NCI-H460 (cell line): Measurements from ENCODE around the gene DDX41. TPM values are rescaled to one million over a fixed set of nuclear protein-coding genes. Genes with fewer than 3 reads are reported as not detected.
A peak's percentile ranks its signal among the peaks of the same experiment; 100 is the strongest.
"Not testable (repeated sequence)": the region's sequence is repeated elsewhere in the genome, so short reads cannot be mapped to it uniquely, and the experiment has no call there.

Source experiments
- DNase-seq: peaks from one replicate; pipeline ENCODE4 v3.0.0-alpha.2; 2016; ENCODE audit warnings: low read depth; ENCODE audit errors: extremely low read depth
- polyA plus RNA-seq: library from polyadenylated mRNA; depleted of rRNA; stranded (reverse); fragments of >200 nt; gene quantifications from 2 replicates; pipeline ENCODE4 v1.2.3, GENCODE V29; 2014; cell fraction: nucleus; rRNA removed
- total RNA-seq: library from RNA; depleted of rRNA; stranded (reverse); fragments of >200 nt; shearing (Covaris generic); gene quantifications from 2 replicates; pipeline ENCODE4 v1.2.3, GENCODE V29; 2014; rRNA removed

DDX41 gene
- total RNA-seq, result 88.9 and 95.6 TPM in 2 replicates
- polyA plus RNA-seq, result 174 and 234 TPM in 2 replicates

DNA sequence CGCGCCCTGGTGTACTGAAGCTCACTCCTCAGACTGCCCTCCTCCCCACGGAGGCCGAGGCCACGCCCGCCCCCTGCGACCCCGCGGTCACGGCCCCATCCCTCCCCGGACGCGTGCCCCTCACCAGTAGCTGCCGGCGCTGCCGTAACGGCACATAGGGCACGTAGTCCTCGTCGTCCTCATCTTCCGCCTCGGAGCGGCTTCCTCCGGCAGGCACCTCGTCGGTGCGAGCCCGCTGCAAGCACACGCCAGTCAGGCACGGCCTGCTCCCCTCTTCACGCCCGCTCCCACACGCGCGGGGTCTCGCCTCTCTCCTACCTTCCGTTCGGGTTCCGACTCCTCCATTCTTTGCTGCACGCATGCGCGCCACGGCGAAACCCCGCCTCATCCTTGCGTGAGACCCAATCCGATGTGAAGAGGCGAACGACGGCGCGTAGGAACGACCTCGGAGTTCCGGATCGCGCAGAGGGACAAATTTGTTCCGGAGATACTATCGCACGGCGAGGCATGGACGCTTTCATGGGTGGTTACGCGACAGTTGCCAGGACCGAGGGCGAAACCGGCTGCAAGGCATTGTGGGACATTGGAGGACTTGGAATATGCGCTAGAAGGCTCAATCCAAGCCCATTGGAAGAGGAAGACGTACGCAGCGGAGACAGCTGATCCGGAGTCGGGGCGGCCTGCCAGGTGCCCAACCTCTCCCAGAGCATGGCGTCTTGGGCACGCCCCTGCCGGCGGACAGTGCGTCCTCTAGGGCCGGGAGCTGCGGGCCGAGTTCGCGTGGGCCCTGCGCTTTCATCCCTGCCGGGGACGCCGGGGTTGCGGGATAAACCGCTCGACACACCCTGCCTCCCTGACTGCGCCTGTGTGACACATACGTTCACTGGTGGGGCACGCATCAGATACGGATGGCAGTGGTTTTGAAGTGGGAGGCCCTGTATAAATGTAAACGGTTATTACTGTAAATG lies at the start of gene DDX41:
Gene DDX41, minus strand, starts transcription at position 361 of the 968 bp plus-strand sequence. Its CDS starts 16 bp downstream, at position 345.
- peak; percentile 99 for DNase-seq

GRCh38 chr5:177565046-177565445 lies 48.3 kb upstream of the DDX41 start:
- no peak for DNase-seq

- DNase-seq, result not testable (repeated sequence)
These were observed 42.7 kb upstream of the DDX41 start for GRCh38 chr5:177559446-177559941.

DNA sequence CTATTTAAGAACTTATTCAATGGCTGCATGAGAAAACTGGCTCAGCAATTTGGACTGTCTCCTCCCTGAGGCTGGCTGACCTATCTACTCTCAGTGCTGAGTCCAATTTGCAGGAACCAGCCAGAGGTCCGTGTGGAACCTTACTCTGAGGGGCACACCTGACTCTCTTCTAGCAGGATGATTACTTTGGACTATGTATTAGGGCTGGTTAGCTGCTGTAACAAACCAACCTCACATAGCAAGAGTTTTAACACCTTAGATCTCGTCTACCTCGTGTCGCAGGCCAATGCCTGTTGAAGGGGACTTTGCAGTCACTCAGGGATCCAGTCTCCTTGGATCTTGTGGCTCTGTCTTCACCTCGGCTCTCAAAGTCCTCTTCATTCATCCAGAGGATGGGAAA lies 41.0 kb upstream of the DDX41 start:
- DNase-seq, result no peak

GRCh38 chr5:177557041-177557647 lies 40.4 kb upstream of the DDX41 start:
- no peak for DNase-seq

- DNase-seq, result no peak
These were observed 38.9 kb upstream of the DDX41 start for GRCh38 chr5:177555665-177556064.

GRCh38 chr5:177555228-177555627 lies 38.5 kb upstream of the DDX41 start:
- DNase-seq, result no peak

DNA sequence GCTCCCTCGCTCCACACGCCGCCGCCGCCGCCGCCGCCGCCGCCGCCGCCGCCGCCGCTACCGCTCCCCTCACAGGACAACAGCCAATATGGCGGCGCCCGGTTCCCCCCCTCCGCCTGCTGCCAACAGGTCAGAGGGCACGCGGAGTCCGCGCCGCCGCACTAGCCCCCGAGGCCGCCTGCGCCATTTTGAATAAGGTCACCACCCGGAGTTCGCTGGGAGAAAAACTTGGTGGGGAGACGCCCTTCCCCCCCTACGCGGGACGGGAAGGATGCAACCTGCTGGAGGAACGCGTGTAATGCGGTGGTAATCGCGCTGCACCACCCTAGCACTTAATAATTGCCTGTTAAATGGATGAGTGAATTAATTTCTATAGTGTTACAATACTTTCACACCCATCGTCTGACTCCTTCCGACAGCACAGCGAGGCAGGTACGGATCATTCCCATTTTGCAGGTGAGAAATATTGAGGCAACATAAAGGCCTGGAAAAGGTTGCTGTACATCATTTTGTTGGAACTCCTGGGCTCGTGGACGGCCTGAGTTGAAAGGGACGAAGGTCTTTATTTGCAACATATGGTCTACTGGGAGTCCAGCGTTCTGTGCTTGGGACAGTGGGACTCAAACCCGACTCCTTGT lies 37.8 kb upstream of the DDX41 start, which contains the start of gene FAM193B:
Gene FAM193B, minus strand, starts transcription at position 90 of the 638 bp plus-strand sequence. CDS start 105 bp downstream, outside the sequence.
- DNase-seq, result peak; percentile 93

DNA sequence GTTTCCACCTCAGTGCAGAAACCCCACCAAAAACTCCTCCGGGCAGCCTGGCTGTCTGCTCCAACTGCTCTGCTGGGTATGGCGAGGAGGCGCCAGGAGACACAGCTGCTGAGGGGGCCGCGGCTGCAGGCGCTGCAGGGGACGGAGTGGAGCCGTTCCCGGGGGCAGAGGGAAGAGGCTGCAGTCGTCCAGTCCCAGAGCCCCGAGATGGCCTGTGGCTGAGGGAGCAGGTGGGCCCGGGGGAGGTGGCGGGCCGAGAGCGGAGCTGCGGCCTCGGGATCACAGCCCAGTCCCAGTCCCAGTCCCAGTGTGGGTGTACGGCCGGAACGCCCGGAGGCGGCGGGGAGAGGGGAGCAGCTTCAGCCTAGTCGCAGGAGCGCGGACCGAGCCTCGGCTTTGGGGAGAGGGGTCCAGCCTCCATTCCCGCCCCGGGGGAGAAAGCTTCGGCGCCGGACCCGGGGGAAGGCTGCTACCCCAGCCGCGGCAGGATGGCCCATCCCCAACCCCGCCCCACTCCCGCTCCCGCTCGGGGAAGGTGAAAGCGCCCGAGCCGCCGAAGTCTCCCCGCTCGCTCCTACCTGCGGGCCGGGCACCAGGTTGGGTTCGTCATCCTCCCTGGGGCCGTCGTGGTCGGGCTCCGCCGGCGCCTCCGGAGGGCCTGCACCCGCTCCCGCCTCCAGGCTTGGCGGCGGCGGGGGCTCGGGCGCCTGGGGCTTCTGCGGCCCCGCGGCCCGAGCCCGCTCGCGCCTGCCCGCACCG lies 37.1 kb upstream of the DDX41 start:
- DNase-seq, result no peak

DNA sequence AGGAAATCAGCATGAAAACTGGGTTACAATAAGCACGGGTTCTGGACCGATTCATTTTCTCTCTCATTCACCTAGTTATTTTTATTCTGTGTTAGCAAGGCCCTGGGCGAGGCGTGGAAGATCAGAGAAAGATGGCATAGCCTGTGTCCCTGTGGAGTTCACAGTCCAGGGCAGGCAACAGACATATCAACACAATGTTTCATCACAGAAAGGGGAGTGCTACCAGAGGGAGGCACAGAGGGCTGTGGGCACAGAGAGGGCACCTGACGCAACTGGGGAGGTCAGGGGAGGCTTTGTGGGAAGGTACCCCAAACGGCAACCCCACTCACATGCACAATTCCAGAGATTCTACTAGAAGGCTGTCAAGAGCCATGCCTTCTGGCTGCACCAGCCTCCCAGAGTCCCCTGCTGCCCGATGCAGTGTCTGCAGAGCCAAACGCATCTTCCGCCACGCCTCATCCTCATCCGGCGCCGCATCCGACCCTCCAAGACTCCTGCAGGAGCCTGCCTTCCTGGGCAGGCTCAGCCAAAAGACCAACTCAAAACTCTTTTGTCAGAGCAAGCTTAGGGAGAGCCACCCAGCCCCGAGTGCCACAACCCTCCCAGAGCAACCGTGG lies 36.2 kb upstream of the DDX41 start:
- no peak for DNase-seq

- no peak for DNase-seq
These were observed 33.4 kb upstream of the DDX41 start for GRCh38 chr5:177550122-177550521.

DNA sequence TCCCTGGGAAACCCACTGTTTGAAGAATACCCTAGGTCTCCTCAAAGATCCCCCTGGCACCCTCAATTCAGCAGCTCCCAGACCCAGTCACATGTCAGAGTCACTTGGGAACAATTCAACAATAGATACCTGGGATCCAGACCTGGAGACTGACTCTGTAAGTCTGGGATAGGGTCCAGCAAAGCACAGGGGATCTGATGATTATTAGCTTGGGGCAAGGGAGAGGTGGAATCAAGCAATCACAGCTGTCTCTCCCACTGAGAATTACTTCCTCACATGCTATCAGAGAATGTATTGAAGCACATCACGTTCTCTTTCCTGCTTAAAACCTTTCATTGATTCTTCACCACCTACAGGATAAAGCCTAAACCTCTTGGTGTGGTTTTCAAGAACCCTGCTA lies 31.7 kb upstream of the DDX41 start:
- no peak for DNase-seq

DNA sequence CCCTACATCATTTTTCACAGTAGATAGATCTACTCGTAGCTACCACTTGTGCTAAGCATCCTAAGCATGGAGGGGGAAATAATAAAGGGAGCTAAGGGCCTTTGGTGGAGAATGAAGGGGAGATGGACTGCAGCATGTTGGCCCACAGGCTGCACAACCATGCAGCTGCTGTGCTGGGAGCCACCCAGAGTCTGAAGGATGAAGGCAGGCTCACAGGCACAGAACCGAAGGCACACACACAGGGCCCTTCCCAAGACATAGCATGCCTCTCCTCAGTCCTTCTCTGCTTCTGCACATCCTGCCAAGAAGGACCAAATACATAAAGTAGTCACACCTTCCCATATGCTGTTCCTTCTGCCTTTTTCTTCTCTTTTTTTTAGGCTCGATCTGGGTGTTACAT lies 31.0 kb upstream of the DDX41 start:
- DNase-seq, result no peak

DNA sequence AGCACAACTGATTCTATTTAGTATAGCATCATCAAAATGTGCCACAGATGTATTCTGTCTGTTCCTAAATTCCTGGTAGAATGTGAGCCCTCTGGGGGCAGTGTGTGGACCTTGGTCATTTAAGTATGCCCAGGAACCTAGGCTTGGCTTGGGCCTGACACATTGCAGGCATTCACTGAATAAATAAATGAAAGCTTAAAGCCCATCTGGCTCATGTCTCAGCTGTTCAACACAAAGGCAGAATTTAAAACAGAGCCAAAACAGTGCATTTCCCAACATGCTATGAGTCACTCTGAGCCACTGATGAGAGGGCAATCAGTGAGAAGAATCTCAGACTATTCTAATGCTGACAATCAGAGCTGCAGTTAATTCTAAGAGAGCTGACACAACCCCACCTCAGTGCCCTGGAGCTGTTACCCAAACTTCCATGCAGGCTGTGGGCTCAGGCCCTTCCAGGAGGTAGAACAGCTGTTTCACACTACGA lies 29.5 kb upstream of the DDX41 start:
- peak; percentile 44 for DNase-seq

DNA sequence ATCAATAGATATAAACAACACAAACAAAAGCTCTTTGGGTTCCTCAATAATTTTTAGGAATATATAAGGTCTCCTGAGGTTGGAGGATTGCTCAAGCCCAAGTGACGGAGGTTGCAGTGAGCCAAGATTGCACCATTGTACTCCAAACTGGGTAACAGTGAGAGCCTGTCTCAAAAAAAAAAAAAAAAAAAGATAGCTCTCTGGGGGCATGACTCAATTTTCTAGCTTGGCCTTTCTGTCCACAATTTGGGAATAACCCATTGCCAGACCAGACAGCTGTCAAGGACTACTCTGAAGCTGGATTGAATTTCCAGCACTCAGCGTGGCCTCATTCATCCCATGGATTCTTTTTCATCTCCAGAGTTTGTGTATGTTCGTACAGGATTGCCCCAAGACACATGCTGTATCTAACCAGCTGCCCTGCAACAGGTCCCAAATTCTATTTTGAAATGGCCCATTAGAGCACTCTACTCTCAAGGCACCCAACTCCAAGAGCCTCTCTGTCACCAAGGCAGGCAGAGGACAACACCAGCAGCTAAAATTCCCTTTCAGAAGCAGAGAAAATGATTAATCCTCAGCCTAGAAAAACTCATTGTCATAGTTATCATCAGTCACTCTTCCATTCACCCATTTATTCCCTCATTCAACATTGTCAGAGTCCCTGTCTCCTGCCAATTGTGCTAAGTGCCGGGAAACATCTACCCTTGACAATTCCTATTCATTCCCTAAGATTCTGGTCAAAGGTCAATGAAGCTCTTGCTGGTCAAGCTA lies 28.9 kb upstream of the DDX41 start:
- no peak for DNase-seq

DNA sequence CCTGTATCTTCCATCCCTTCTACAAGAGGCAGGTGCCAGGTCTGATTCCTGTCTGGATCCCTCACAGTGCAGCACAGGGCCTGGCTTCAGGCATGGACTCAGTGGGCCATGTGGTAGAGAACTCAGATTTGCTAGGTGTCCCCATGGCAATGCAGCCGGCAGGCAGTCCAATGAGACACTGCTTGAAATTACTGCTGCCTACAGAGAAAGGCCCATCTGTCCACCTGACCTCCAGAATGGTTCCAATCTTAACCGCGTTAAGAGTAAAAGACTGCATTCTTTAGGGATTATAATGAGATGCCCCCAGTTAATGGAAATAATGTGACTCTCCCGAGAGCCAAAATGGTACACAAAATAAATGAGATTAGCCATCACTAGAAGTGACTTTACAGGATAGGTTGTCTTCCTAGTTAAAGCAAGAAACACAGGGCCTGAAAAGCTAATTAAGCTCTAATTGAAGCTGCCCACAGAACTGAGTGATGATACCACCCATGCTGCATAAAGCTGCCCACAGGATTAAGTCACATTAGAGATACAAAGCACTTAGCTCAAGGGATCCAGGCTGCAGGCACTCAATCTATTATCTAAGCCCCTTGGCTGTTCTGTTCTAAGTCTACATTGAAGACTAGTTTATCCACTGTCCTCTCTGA lies 26.2 kb upstream of the DDX41 start:
- no peak for DNase-seq

- no peak for DNase-seq
These were observed 23.7 kb upstream of the DDX41 start for GRCh38 chr5:177540438-177540837.

GRCh38 chr5:177539411-177539810 lies 22.6 kb upstream of the DDX41 start:
- no peak for DNase-seq
